Breast epithelium (tissue), 4 donors: ENCODE data around the gene ZDHHC21. TPM values are rescaled to one million over a fixed set of nuclear protein-coding genes. Genes with fewer than 3 reads are reported as not detected.

ENCODE experiments used
- DNase-seq, 2 donors: peaks; one replicate each; pipeline ENCODE4 v3.0.0-alpha.2; 2019; ENCODE audit warnings: low spot score in 2 of 2
- H3K27ac ChIP-seq, 2 donors: fragments of 200-600 bp; sonication (generic) in 1 of 2; one replicate each; pipeline ENCODE4 v1.5.1; 2016 to 2019; ENCODE audit warnings: mild to moderate bottlenecking in 1 of 2
- H3K27me3 ChIP-seq, 2 donors: fragments of 200-600 bp; sonication (generic) in 1 of 2; one replicate each; pipeline versions ENCODE4 v1.5.1 to v1.6.0; 2017 to 2019; ENCODE audit warnings: control low read depth in 1 of 2, mild to moderate bottlenecking in 1 of 2
- H3K36me3 ChIP-seq: fragments of 200-600 bp; one replicate; pipeline ENCODE4 v1.5.1; 2019
- H3K4me1 ChIP-seq, 2 donors: fragments of 200-600 bp; sonication (generic); one replicate each; pipeline ENCODE4 v1.5.1; 2016 to 2019; ENCODE audit warnings: control low read depth in 1 of 2
- H3K4me3 ChIP-seq, 3 donors: fragments of 200-600 bp; sonication (generic); 1 replicate in 2 of 3; 2 replicates in 1 of 3; pipeline ENCODE4 v1.5.1; 2016 to 2019; ENCODE audit warnings: mild to moderate bottlenecking in 3 of 3, moderate library complexity in 2 of 3
- H3K9me3 ChIP-seq, 2 donors: fragments of 200-600 bp; sonication (generic) in 1 of 2; one replicate each; pipeline ENCODE4 v1.5.1; 2016 to 2019; ENCODE audit warnings: control low read depth in 1 of 2
- CTCF ChIP-seq, 3 donors: fragments of 450-650 bp; IDR thresholded peaks; one replicate each; pipeline ENCODE4 v1.5.1; 2016 to 2017; ENCODE audit warnings: antibody characterized with exemption in 3 of 3, mild to moderate bottlenecking in 3 of 3, moderate library complexity in 3 of 3
- POLR2A ChIP-seq: fragments of 450-650 bp; IDR thresholded peaks from one replicate; pipeline ENCODE4 v1.6.1; 2016; ENCODE audit warnings: antibody characterized with exemption, mild to moderate bottlenecking, moderate library complexity
- POLR2AphosphoS5 ChIP-seq, 3 donors: sonication (generic); formaldehyde crosslinking; IDR thresholded peaks; one replicate each; pipeline ENCODE4 v1.6.1; 2017; ENCODE audit warnings: antibody characterized with exemption in 3 of 3
- intact Hi-C: fragments of 100-400 bp; cut with DNase I; formaldehyde crosslinking; loops from one replicate; pipeline ENCODE4 v1.15.1; 2023; ENCODE audit warnings: low total_unique reads
- total RNA-seq, 3 donors: library from RNA; depleted of rRNA; stranded (reverse); fragments of >200 nt; gene quantifications; one replicate each; pipeline ENCODE4 v1.1.0, GENCODE V29; 2016

The ZDHHC21 gene
- total RNA-seq, 3 donors from 2014 or later, result 11.2 to 29.1 (median 11.5) TPM

GRCh38 chr9:14678776-14679175 is 14.5 kb downstream of the ZDHHC21 start:
- H3K27ac ChIP-seq, result no peak overlapping the region
- no peak for DNase-seq
- TF ChIP-seq POLR2AphosphoS5 (IDR thresholded peaks at IDR 0.05), result no peak
- no peak for TF ChIP-seq POLR2A
- TF ChIP-seq CTCF (IDR thresholded peaks at IDR 0.05), result no peak
- intact Hi-C loops, result no loop called here
- no peaks in the 10 kb centered on the region for H3K9me3 ChIP-seq
- H3K4me3 ChIP-seq, result no peak overlapping the region
- H3K4me1 ChIP-seq, result no peaks in the 10 kb centered on the region
- H3K36me3 ChIP-seq, result no peaks in the 10 kb centered on the region
- H3K27me3 ChIP-seq, result no peaks in the 10 kb centered on the region

- Histone ChIP-seq H3K36me3 (no peaks in the 10 kb centered on the region), H3K9me3 (no peaks in the 10 kb centered on the region), H3K27me3 (no peaks in the 10 kb centered on the region), H3K4me3 (no peak overlapping the region), H3K4me1 (no peaks in the 10 kb centered on the region), H3K27ac (no peak overlapping the region)
- TF ChIP-seq POLR2A (no peak), POLR2AphosphoS5 (IDR thresholded peaks at IDR 0.05) (no peak), CTCF (IDR thresholded peaks at IDR 0.05) (no peak)
- DNase-seq, result no peak
- intact Hi-C loops, result no loop called here
Measured at GRCh38 chr9:14677872-14678271, 15.4 kb downstream of the ZDHHC21 start.

- no peaks in the 10 kb centered on the region for H3K9me3 ChIP-seq
- intact Hi-C loops, result no loop called here
- TF ChIP-seq CTCF (IDR thresholded peaks at IDR 0.05), result no peak
Measured at GRCh38 chr9:14677396-14677795, 15.8 kb downstream of the ZDHHC21 start.

GRCh38 chr9:14674630-14675029 is 18.6 kb downstream of the ZDHHC21 start:
- H3K4me3 ChIP-seq, result no peak overlapping the region
- intact Hi-C loops, result no loop called here
- H3K4me1 ChIP-seq, result no peaks in the 10 kb centered on the region
- H3K9me3 ChIP-seq, result no peaks in the 10 kb centered on the region
- H3K36me3 ChIP-seq, result no peaks in the 10 kb centered on the region
- H3K27me3 ChIP-seq, result no peaks in the 10 kb centered on the region
- TF ChIP-seq POLR2AphosphoS5 (IDR thresholded peaks at IDR 0.05), result no peak
- no peak for TF ChIP-seq POLR2A
- no peak for TF ChIP-seq CTCF (IDR thresholded peaks at IDR 0.05)
- H3K27ac ChIP-seq, result no peak overlapping the region
- DNase-seq, result no peak

More at GRCh38 chr9:14677396-14677795, 15.8 kb downstream of the ZDHHC21 start:
- no peak overlapping the region for H3K27ac ChIP-seq
- no peaks in the 10 kb centered on the region for H3K36me3 ChIP-seq
- no peaks in the 10 kb centered on the region for H3K27me3 ChIP-seq
- no peak overlapping the region for H3K4me3 ChIP-seq
- H3K4me1 ChIP-seq, result no peaks in the 10 kb centered on the region
- no peak for DNase-seq

GRCh38 chr9:14671377-14671776 is 21.9 kb downstream of the ZDHHC21 start:
- intact Hi-C loops, result no loop called here
- DNase-seq, result no peak
- TF ChIP-seq CTCF (IDR thresholded peaks at IDR 0.05) (no peak), POLR2AphosphoS5 (IDR thresholded peaks at IDR 0.05) (no peak), POLR2A (no peak)
- Histone ChIP-seq H3K27me3 (no peaks in the 10 kb centered on the region), H3K36me3 (no peaks in the 10 kb centered on the region), H3K4me1 (no peaks in the 10 kb centered on the region), H3K9me3 (no peaks in the 10 kb centered on the region), H3K4me3 (no peak overlapping the region), H3K27ac (no peak overlapping the region)
